MCF 10A (cell line): ENCODE results near the gene CD44. TPM values are rescaled to one million over a fixed set of nuclear protein-coding genes. Genes with fewer than 3 reads are reported as not detected.

Experiments
- BruUV-seq: library from RNA; stranded (reverse); fragments of 400-500 nt; replicated peaks from 2 replicates; lab custom pipeline; 2021; lab: Mats Ljungman, UMichigan
- CTCF ChIA-PET: fragments of 300-600 bp; sonication (Branson Sonifier 250); formaldehyde crosslinking; extraction: SDS; loops from one replicate; lab custom pipeline; 2021; ENCODE audit warnings: antibody characterized with exemption, inconsistent platforms; lab: Yijun Ruan, JAX
- POLR2A ChIA-PET: fragments of 300-600, 350-650 bp; sonication (Branson Sonifier 250); formaldehyde crosslinking; extraction: SDS; loops from one replicate; lab custom pipeline; 2020; ENCODE audit warnings: antibody characterized with exemption, inconsistent platforms; lab: Yijun Ruan, JAX
- DNase-seq: peaks from one replicate; pipeline ENCODE4 v3.0.0-alpha.2; 2018; ENCODE audit not compliant: unreplicated experiment
- H3K27ac Mint-ChIP-seq: one replicate; pipeline ENCODE4 v1.8.0; 2022; ENCODE audit warnings: mild to moderate bottlenecking, low read depth, mixed read lengths; ENCODE audit not compliant: unreplicated experiment
- H3K27me3 Mint-ChIP-seq: one replicate; pipeline ENCODE4 v1.8.0; 2022; ENCODE audit warnings: mixed read lengths; ENCODE audit not compliant: insufficient read depth, unreplicated experiment
- H3K36me3 Mint-ChIP-seq: one replicate; pipeline ENCODE4 v1.8.0; 2022; ENCODE audit warnings: mild to moderate bottlenecking, moderate library complexity, mixed read lengths; ENCODE audit not compliant: insufficient read depth, unreplicated experiment
- H3K4me1 Mint-ChIP-seq: one replicate; pipeline ENCODE4 v1.8.0; 2022; ENCODE audit warnings: mixed read lengths; ENCODE audit not compliant: insufficient read depth, unreplicated experiment
- H3K4me3 Mint-ChIP-seq: one replicate; pipeline ENCODE4 v1.8.0; 2022; ENCODE audit warnings: mild to moderate bottlenecking, moderate library complexity, mixed read lengths; ENCODE audit not compliant: unreplicated experiment
- H3K9me3 Mint-ChIP-seq: one replicate; pipeline ENCODE4 v1.8.0; 2022; ENCODE audit warnings: mixed read lengths; ENCODE audit not compliant: unreplicated experiment
- CTCF ChIP-seq: fragments of 200-600 bp; IDR thresholded peaks from one replicate; pipeline ENCODE4 v1.8.0; 2022; ENCODE audit warnings: antibody characterized with exemption, mild to moderate bottlenecking; ENCODE audit not compliant: unreplicated experiment
- intact Hi-C: fragments of 100-400 bp; cut with micrococcal nuclease; formaldehyde crosslinking; loops from 2 replicates; pipeline ENCODE4 v1.14.1; 2022
- total RNA-seq: library from RNA; stranded (reverse); gene quantifications from 2 replicates; pipeline ENCODE4 v1.2.3, GENCODE V29; 2022

Gene CD44
- total RNA-seq, 1 experiment from 2014 or later = 446 TPM

- DNase-seq = no peak
- TF ChIP-seq CTCF = no peak
- no peaks in the 10 kb centered on the region for H3K27me3 Mint-ChIP-seq
- no peaks in the 10 kb centered on the region for H3K4me1 Mint-ChIP-seq
- H3K27ac Mint-ChIP-seq = no peak overlapping the region
- H3K36me3 Mint-ChIP-seq = no peaks in the 10 kb centered on the region
- POLR2A ChIA-PET = interaction anchor here (1.4 kb wide), 1 partner anchor 32 kb away, joined by 4 read pairs; no protein-coding TSS in a partner anchor
- intact Hi-C loops = no loop called here
- BruUV-seq = no TSS peak
- no peaks in the 10 kb centered on the region for H3K9me3 Mint-ChIP-seq
- H3K4me3 Mint-ChIP-seq = no peak overlapping the region
- CTCF ChIA-PET = interaction anchor here (1.0 kb wide), 1 partner anchor 147 kb away, joined by 3 read pairs; no protein-coding TSS in a partner anchor
These were observed 104.8 kb downstream of the CD44 start for GRCh38 chr11:35243774-35244173.

DNA sequence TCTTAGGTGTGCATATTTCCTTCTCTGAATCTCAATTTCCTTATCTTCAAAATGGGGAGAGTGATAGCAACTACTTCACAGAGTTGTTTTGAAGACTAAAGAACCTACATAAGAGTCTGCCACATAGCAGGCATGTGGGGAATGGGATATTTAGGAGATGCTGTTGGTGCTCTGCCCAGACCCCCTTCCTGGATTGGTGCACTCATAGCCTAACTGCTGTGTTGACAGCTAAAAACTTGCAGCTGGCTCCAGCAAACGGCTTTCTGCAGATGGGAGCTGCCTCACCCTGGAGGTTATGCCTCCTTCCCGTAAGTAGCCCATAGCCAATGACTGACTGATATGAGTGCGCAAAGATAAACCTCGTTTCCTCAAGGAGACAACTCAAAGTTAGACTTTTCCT, 106.1 kb downstream of the CD44 start:
- POLR2A ChIA-PET = interaction anchor here (0.6 to 1.4 kb wide), 3 partner anchors 31 to 267 kb away, joined by 3 to 4 read pairs (median 4); no protein-coding TSS in a partner anchor

DNA sequence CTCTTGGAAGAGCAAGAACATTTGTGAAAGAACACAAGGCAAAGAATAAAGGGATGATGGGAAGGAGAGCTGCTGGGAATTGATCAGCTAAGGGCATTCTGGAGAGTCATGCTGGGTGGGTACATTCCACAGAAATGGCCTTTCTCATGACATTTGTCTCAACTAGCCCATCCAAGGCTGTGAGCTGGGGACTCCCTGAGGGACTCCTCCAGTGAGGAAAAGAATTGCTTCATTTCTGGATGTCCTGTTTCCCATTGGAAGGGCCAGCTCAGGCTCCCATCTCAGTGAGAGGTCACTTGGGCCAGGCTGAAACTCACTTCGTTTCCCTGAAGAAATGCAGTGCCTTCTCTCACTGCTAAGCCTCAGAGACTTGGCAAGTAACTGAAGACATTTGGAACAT, 106.8 kb downstream of the CD44 start:
- TF ChIP-seq CTCF = no peak
- Mint-ChIP-seq H3K27ac (no peak overlapping the region), H3K4me3 (no peak overlapping the region), H3K36me3 (no peaks in the 10 kb centered on the region), H3K27me3 (no peaks in the 10 kb centered on the region), H3K4me1 (peaks cover 5% of the 10 kb centered on the region), H3K9me3 (no peaks in the 10 kb centered on the region)
- intact Hi-C loops = no loop called here
- no TSS peak for BruUV-seq
- POLR2A ChIA-PET = interaction anchor here (0.6 to 0.9 kb wide), 2 partner anchors 14 to 268 kb away, joined by 3 to 4 read pairs; no protein-coding TSS in a partner anchor
- DNase-seq = no peak
- CTCF ChIA-PET = interaction anchor here (0.6 to 1.7 kb wide), 5 partner anchors 10 to 1471 kb away, joined by 3 to 5 read pairs (median 3); no protein-coding TSS in a partner anchor

More for the DNA sequence above, 106.1 kb downstream of the CD44 start:
- Mint-ChIP-seq H3K36me3 (no peaks in the 10 kb centered on the region), H3K27me3 (no peaks in the 10 kb centered on the region), H3K4me3 (no peak overlapping the region), H3K4me1 (peaks cover 5% of the 10 kb centered on the region), H3K9me3 (no peaks in the 10 kb centered on the region), H3K27ac (no peak overlapping the region)
- no peak for TF ChIP-seq CTCF
- CTCF ChIA-PET = interaction anchor here (0.6 to 1.7 kb wide), 5 partner anchors 9 to 1470 kb away, joined by 3 to 5 read pairs (median 3); no protein-coding TSS in a partner anchor
- DNase-seq = no peak
- BruUV-seq = no TSS peak
- intact Hi-C loops = no loop called here

- TF ChIP-seq CTCF = no peak
- H3K27me3 Mint-ChIP-seq = no peaks in the 10 kb centered on the region
- intact Hi-C loops = no loop called here
- ChIA-PET POLR2A (interaction anchor here (0.7 to 0.9 kb wide), 2 partner anchors 15 to 64 kb away, joined by 3 to 4 read pairs; no protein-coding TSS in a partner anchor), CTCF (interaction anchor here (0.5 to 1.7 kb wide), 3 partner anchors 41 to 321 kb away, joined by 3 to 5 read pairs (median 3); no protein-coding TSS in a partner anchor)
- H3K9me3 Mint-ChIP-seq = no peaks in the 10 kb centered on the region
- H3K36me3 Mint-ChIP-seq = no peaks in the 10 kb centered on the region
- DNase-seq = no peak
- H3K4me1 Mint-ChIP-seq = peaks cover 5% of the 10 kb centered on the region
- H3K27ac Mint-ChIP-seq = no peak overlapping the region
- H3K4me3 Mint-ChIP-seq = no peak overlapping the region
- BruUV-seq = no TSS peak
These were observed 107.8 kb downstream of the CD44 start for GRCh38 chr11:35246745-35247144.
